HG03520 (cell line): Measurements from ENCODE around the gene WDFY4.

Experiments
- ATAC-seq: cut with Tn5 transposase; IDR thresholded peaks from one replicate; pipeline ENCODE4 v1.9.1; 2021; ENCODE audit warnings: mild to moderate bottlenecking, moderate library complexity; ENCODE audit not compliant: unreplicated experiment

The WDFY4 gene

GRCh38 chr10:48740015-48740707, 55.5 kb downstream of the WDFY4 start:
- no peak for ATAC-seq

DNA sequence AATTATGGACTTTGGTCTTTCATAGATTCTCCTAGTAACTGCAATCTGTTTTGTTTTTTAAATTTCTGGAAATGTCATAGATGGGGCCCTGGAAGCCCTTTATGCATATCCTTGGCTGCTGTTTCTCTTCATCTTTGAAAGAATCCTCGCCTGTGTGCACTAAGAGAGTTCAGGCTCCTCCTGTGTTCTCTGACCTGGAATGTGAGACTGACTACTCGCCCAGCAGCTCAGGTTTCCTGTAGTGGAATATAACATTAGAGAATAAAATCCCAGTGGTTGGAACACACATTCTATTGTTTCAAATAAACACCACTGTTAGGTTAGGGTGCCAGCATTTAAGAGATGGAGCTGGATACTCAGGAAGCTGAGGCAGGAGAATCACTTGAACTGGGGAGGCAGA, 56.3 kb downstream of the WDFY4 start:
- ATAC-seq, result no peak

GRCh38 chr10:48742891-48743860, 58.5 kb downstream of the WDFY4 start:
- no peak for ATAC-seq

DNA sequence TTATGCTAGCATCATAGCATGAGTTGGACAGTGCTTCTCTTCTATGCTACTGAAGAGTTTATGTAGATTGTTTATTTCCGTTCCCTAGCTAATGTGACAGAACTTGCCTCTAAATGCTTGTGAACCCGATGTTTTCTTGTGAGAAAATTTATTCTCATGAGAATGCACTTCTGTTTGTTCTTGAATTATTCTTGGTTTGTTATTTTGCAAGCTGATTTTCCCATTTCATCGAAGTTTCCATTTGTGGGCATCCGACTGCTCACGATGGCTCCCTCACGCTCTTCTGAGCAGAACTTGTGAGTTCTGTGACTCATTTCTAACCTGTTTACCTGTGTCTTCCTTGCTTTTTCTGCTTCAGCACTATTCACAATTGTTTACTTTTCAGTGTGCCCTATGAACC, 59.9 kb downstream of the WDFY4 start:
- no peak for ATAC-seq

DNA sequence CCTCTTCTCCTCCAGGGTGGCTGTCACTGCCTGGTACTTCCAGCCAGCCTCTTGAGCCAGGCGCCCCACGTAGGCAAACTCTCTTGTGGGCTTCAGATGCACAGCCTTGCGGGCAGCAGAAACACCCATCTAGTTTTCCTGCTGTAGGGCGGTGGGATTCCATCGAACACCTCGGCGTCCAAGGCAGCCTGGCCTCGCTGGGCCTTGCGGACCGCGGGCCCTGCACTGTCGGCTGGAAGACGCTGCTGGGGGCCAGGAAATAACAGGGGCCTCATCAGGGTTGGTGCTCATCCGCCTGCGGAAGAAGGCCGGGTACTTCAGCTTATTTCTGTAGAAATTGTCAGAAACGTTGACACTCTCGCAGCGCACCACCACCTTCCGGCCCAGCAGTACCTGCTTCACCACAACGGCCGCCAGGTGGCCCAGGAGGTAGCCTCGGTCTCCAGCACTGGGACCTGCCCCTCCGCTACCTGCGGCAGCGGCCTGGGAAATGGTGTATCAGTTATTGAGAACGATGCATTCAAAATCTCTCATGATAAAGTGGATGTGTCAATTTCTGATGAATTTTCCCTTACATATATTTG, 61.1 kb downstream of the WDFY4 start:
- no peak for ATAC-seq

GRCh38 chr10:48748573-48748972, 63.9 kb downstream of the WDFY4 start:
- ATAC-seq, result no peak

GRCh38 chr10:48749254-48749787, 64.6 kb downstream of the WDFY4 start:
- ATAC-seq, result no peak

DNA sequence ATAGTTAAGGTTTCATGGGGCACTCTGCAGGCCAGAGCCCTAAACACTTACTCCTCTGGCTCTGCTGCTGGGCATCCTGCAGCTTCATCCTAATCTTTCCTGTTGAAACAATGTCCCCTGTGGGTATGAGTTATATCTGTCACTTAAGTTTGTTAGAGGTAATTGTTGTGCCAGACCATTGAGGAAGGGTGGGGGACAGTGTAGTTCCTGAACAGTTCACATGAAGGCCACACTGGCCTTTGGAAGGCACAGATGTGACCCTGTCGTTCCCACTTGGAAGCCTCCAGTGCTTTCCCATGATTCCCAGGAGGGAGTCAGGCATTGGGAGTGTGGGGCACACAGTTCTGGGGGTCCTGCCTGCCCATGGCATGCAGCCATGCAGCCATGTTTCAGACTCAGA, 65.3 kb downstream of the WDFY4 start:
- ATAC-seq, result no peak

DNA sequence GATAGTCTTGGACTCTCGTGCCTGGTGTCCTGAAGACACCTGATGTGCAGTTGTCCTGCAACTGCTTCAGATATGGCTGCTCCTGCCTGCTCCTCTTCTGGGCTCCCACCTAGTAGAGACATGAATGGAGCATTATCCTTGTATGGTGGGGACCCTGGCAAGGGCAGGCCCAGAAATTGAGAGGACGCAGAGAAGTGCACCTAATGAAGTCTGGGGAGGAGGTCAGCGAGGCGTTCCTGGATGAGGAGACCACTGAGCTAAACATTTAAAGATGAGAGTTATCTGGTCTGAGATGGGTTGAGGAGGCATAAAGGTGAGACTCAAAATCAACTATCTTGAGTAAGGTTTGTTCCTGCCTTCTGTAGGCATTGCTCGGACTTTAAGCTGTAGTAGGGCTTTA, 66.3 kb downstream of the WDFY4 start:
- ATAC-seq, result no peak

DNA sequence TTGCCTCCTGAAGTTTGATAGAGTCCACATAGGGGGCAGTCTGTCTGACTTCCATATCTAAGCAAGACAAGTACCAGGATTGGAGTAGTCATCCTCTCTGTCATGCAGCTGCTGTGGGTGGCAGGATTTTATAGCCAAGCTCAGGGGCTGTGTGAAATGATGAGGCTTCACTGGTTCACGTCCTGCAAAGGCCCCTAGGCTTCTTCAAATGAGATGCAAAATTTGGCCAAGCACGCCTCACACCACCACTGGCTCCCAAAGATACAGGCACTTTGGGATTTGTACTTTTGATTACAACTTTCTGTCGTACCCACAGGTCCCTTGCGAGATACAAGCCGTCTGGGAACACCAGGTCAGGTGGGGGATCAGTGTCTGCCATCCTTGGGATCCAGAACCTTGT, 67.1 kb downstream of the WDFY4 start:
- no peak for ATAC-seq

DNA sequence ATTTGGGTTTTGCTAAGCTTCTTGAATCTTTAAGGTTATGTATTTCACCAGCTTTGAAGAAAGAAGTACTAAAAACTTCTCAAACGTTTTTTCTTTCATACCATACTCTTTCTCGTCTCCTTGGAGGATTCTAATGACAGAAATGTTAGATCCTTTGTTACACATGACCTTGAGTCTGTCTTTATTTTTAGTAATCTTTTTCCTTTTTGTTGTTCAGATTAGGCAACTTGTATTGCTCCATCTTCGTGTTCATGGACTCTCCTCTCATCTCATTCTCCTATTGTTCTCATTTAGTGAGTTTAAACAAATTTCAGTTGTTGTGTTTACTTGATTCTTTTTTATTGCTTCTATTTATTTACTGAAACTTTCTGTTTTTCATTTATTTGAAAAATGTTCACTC, 73.7 kb downstream of the WDFY4 start:
- no peak for ATAC-seq

DNA sequence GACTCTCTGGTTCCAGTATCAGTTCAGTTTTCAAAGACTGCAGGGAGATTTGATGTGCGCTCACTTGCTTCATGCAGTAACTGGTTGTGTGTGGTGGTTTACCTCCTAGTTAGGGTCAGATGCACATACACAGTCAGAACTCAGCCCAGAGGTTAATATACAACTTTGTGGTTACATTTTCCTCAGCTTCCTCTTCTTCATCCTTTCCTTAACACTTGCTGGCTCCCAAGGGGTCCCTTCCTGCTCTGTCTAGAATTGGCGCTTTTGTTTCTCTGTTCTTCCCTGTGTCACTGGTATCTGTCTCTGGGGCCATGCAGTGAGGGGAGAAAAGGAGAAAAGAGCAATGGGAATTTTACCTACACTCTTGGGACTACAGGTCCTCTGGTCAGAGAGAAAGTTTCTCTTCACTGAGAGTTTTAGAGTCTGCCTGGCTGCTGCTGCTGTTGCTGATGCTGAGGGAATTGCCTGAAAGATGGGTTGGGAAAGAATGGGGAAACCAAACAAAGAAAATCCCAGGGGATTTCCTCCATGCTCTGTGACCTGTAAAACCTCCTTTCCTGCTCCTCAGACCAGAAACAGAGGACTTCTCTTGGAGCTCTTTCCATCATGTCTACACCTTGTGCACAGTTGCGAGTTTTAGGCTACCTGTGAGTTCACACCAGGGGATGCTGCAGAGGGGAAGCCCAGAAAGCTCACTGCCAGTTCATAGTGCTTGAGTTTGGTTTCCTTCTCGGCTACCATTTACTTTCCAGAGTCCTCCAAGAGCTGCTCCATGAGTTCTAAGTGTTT, 74.6 kb downstream of the WDFY4 start:
- ATAC-seq, result peak; percentile 83

DNA sequence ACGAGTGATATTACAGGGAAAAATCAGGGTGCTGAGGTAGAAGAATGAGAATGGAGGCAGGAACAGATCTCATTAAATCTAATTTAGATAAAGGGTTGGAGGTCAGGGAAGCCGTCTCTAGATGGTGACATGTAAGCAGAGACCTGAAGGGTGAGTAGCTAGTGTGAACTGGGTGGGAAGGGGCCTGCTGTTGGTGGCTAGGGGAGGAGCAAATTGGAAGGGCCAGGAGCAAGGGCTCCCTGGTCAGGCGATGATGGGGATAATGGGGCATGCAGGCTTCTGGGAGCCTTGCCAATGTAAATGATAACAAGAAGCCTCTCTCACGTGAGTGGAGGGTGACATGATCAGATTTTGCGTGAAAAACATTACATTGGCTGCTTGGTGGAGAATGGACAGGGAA, 76.3 kb downstream of the WDFY4 start:
- no peak for ATAC-seq

GRCh38 chr10:48762064-48763042, 77.7 kb downstream of the WDFY4 start:
- ATAC-seq, result no peak

DNA sequence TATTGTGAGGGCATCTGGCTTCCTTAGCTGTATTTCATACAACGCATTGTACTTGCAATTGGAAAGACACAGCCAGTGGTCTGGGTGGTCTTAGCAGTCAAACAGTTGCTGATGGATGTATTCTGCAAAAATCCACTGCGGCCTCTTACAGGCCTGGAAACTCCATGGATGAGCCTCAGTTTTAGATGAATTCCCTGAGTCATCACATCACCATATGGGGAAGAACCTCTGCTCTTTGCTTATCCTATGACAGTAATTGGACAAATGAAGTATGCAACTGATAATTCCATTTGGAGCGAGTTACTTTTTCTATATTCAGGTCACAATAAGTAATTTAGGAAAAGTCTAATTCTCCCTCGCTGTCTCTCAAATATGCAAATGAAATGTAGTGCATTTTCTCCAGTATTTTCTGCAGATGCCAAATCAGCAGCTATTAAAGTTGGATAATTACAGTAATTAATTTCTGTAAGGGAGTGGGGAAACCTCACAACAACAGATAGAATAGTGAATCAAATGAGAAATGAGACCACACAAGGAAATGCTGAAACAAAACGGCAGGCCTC, 78.8 kb downstream of the WDFY4 start:
- ATAC-seq, result no peak

- no peak for ATAC-seq
Measured at GRCh38 chr10:48764486-48764885, 79.8 kb downstream of the WDFY4 start.

DNA sequence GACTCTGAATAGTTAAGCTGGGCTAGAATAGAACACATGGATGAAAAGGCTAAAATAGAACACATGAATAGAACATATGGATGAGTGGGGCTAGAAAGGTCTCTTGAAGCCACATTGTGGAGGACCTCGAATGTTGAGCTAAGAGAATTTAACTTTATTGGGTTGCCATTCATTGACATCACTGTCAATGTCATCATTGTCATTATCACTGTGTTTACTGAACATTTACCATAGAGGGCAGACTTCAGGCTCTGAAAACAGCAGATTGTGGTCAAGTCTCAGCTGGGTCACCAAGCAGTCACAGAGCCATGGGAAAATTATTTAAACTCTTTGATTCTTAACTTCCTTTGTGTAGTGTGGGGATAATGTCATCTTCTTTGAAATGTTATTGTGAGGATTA, 80.4 kb downstream of the WDFY4 start:
- ATAC-seq, result no peak

- ATAC-seq, result no peak
Measured at GRCh38 chr10:48765527-48765926, 80.9 kb downstream of the WDFY4 start.
